GM06990 (cell line): ENCODE data around the gene ADCK1.

Experiments used
- DNase-seq: peaks from one replicate; pipeline ENCODE4 v3.0.0-alpha.2; 2011; ENCODE audit not compliant: insufficient read length; ENCODE audit errors: extremely low read depth
- H3K27me3 ChIP-seq: replicated peaks from 2 replicates; pipeline ENCODE4 v1.6.0; 2011; ENCODE audit warnings: low read length; ENCODE audit not compliant: control insufficient read depth, insufficient read depth
- H3K36me3 ChIP-seq: 2 replicates; pipeline ENCODE4 v1.5.1; 2011; ENCODE audit warnings: low read length; ENCODE audit not compliant: control insufficient read depth, insufficient read depth
- H3K4me3 ChIP-seq: replicated peaks from 2 replicates; pipeline ENCODE4 v1.5.1; 2011; ENCODE audit warnings: low read depth, mild to moderate bottlenecking, control low read depth, low read length
- CTCF ChIP-seq: IDR thresholded peaks from 2 replicates; pipeline ENCODE4 v1.5.1; 2011; ENCODE audit warnings: low read length, control low read depth, mild to moderate bottlenecking, inconsistent platforms; ENCODE audit not compliant: insufficient read depth, poor library complexity, severe bottlenecking

ADCK1 gene

GRCh38 chr14:77837926-77838325 is 38.0 kb downstream of the ADCK1 start:
- Histone ChIP-seq H3K4me3 (no peak overlapping the region), H3K27me3 (no peaks in the 10 kb centered on the region), H3K36me3 (no peaks in the 10 kb centered on the region; the same call in 1 of the 2 replicates)
- TF ChIP-seq CTCF, result no peak
- DNase-seq, result no peak

DNA sequence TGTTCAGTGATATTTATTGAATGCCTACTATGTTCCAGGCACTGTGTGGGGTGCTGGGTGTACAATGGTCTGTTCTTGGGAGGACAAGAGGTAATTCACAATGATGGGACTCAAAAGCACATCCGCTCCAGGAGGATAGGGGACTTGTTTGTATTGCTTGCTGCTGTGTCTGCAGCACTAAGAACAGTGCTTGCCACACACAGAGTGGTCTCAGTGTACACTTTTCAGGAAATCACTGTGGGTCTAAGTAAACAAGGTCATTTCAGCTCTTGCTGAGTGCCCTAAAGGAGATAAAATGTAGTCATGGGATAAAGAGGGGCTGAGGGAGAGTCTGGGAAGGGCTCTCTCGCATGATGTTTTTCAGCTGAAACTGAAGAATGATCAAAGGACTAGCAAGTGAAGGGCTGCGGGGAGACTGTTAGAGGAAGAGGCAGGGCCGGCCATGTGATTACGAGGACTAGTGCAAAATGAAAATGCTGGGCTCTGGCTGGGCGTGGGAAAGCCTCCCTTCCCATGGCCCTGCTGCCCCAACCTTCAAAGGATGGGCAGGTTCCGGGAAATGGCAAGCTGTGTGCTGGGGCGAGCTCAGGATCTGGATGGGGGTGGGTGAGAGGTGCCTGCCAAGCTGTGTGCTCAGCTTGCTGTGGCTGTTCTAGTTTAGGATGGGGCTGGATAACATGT is 39.1 kb downstream of the ADCK1 start:
- no peak for DNase-seq
- no peak for TF ChIP-seq CTCF
- no peaks in the 10 kb centered on the region for H3K27me3 ChIP-seq
- H3K4me3 ChIP-seq, result no peak overlapping the region
- no peaks in the 10 kb centered on the region; the same call in 1 of the 2 replicates for H3K36me3 ChIP-seq

GRCh38 chr14:77843195-77843594 is 43.3 kb downstream of the ADCK1 start:
- Histone ChIP-seq H3K4me3 (no peak overlapping the region), H3K27me3 (no peaks in the 10 kb centered on the region), H3K36me3 (no peaks in the 10 kb centered on the region)
- no peak for TF ChIP-seq CTCF
- DNase-seq, result no peak

DNA sequence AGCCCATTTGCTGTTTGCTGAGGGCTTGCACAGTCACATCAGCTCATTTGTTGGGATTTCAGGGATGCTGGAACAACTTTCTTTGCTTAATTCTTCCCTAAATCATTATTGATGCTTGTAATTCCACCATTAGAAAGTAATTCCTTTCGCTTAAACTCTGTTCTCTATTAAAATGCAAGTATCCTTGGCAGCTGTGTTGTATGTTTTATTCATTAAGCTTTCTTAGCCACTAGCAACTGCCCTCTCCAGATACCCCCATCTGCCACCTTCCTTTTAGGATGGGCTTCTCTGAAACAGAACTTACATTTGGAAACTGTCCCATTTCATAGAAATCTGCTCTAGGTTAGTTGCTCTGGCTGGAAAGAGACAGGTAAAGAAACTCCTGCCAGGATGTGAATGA is 43.7 kb downstream of the ADCK1 start:
- no peak for TF ChIP-seq CTCF
- no peak overlapping the region for H3K4me3 ChIP-seq
- DNase-seq, result no peak
- no peaks in the 10 kb centered on the region for H3K27me3 ChIP-seq
- H3K36me3 ChIP-seq, result no peaks in the 10 kb centered on the region

GRCh38 chr14:77844802-77845201 is 44.9 kb downstream of the ADCK1 start:
- H3K36me3 ChIP-seq, result no peaks in the 10 kb centered on the region
- TF ChIP-seq CTCF, result no peak
- H3K27me3 ChIP-seq, result no peaks in the 10 kb centered on the region
- no peak overlapping the region for H3K4me3 ChIP-seq
- no peak for DNase-seq

GRCh38 chr14:77848031-77848430 is 48.1 kb downstream of the ADCK1 start:
- Histone ChIP-seq H3K4me3 (no peak overlapping the region), H3K27me3 (no peaks in the 10 kb centered on the region), H3K36me3 (no peaks in the 10 kb centered on the region)
- no peak for DNase-seq
- TF ChIP-seq CTCF, result no peak
